Ishikawa (cell line): ENCODE data around the gene CYP2J2.

Experiments used
- CEBPB ChIP-seq: IDR thresholded peaks from 2 replicates; pipeline ENCODE4 v1.6.1; 2012
- CREB1 ChIP-seq: IDR thresholded peaks from 2 replicates; pipeline ENCODE4 v1.6.1; 2012; ENCODE audit warnings: low read depth
- EGR1 ChIP-seq: IDR thresholded peaks from 2 replicates; pipeline ENCODE4 v1.6.1; 2012
- EP300 ChIP-seq: IDR thresholded peaks from 2 replicates; pipeline ENCODE4 v1.6.1; 2012; ENCODE audit warnings: borderline replicate concordance
- FOXM1 ChIP-seq: IDR thresholded peaks from 2 replicates; pipeline ENCODE4 v1.6.1; 2012; ENCODE audit warnings: low read depth, borderline replicate concordance
- MAX ChIP-seq: IDR thresholded peaks from 2 replicates; pipeline ENCODE4 v1.6.1; 2012
- NFIC ChIP-seq: IDR thresholded peaks from 2 replicates; pipeline ENCODE4 v1.6.1; 2012
- RAD21 ChIP-seq: IDR thresholded peaks from 2 replicates; pipeline ENCODE4 v1.6.1; 2012; ENCODE audit warnings: low read depth
- REST ChIP-seq: IDR thresholded peaks from 2 replicates; pipeline ENCODE4 v1.6.1; 2012; ENCODE audit warnings: low read depth, mild to moderate bottlenecking
- TAF1 ChIP-seq: IDR thresholded peaks from 2 replicates; pipeline ENCODE4 v1.6.1; 2012; ENCODE audit warnings: low read depth, mild to moderate bottlenecking
- TCF12 ChIP-seq: IDR thresholded peaks from 2 replicates; pipeline ENCODE4 v1.6.1; 2012; ENCODE audit warnings: low read depth
- TEAD4 ChIP-seq: IDR thresholded peaks from 2 replicates; pipeline ENCODE4 v1.6.1; 2012
- USF1 ChIP-seq: IDR thresholded peaks from 2 replicates; pipeline ENCODE4 v1.6.1; 2012
- YY1 ChIP-seq: IDR thresholded peaks from 2 replicates; pipeline ENCODE4 v1.6.1; 2012; ENCODE audit warnings: low read depth
- ZBTB7A ChIP-seq: IDR thresholded peaks from 2 replicates; pipeline ENCODE4 v1.6.1; 2012; ENCODE audit warnings: low read depth

Gene CYP2J2

GRCh38 chr1:59857679-59858354, 68.8 kb downstream of the CYP2J2 start:
- no peak for TF ChIP-seq EP300
- TF ChIP-seq REST, result no peak

GRCh38 chr1:59856725-59857338, 69.7 kb downstream of the CYP2J2 start:
- TF ChIP-seq RAD21, result no peak
- no peak for TF ChIP-seq NFIC
- no peak for TF ChIP-seq CREB1
- no peak for TF ChIP-seq EGR1
- no peak for TF ChIP-seq ZBTB7A
- no peak for TF ChIP-seq TCF12
- no peak for TF ChIP-seq YY1
- no peak for TF ChIP-seq EP300
- TF ChIP-seq REST, result no peak
- TF ChIP-seq CEBPB, result no peak
- no peak for TF ChIP-seq USF1
- TF ChIP-seq MAX, result no peak
- no peak for TF ChIP-seq TAF1
- TF ChIP-seq TEAD4, result no peak
- TF ChIP-seq FOXM1, result no peak

- no peak for TF ChIP-seq FOXM1
- no peak for TF ChIP-seq CREB1
Observed at GRCh38 chr1:59852117-59852516, 74.5 kb downstream of the CYP2J2 start.

- TF ChIP-seq RAD21, result no peak
- no peak for TF ChIP-seq FOXM1
- TF ChIP-seq USF1, result no peak
- TF ChIP-seq CREB1, result no peak
- no peak for TF ChIP-seq EGR1
- no peak for TF ChIP-seq TAF1
- TF ChIP-seq TEAD4, result no peak
- TF ChIP-seq EP300, result no peak
- no peak for TF ChIP-seq YY1
- TF ChIP-seq CEBPB, result no peak
- TF ChIP-seq REST, result no peak
- TF ChIP-seq TCF12, result no peak
- TF ChIP-seq ZBTB7A, result no peak
- TF ChIP-seq MAX, result no peak
- no peak for TF ChIP-seq NFIC
Observed at GRCh38 chr1:59846895-59847282, 79.7 kb downstream of the CYP2J2 start.

- no peak for TF ChIP-seq ZBTB7A
- TF ChIP-seq EGR1, result no peak
- TF ChIP-seq CREB1, result no peak
- no peak for TF ChIP-seq CEBPB
- TF ChIP-seq MAX, result no peak
- TF ChIP-seq RAD21, result no peak
- TF ChIP-seq EP300, result no peak
- TF ChIP-seq FOXM1, result no peak
- no peak for TF ChIP-seq TCF12
- no peak for TF ChIP-seq YY1
- TF ChIP-seq REST, result no peak
- no peak for TF ChIP-seq TAF1
- no peak for TF ChIP-seq USF1
Observed at GRCh38 chr1:59846209-59846894, 80.2 kb downstream of the CYP2J2 start.
